Loucy (cell line): ENCODE measurements around the gene TOP3B.

ENCODE experiments used
- H2AFZ ChIP-seq: fragments of 200-600 bp; sonication (generic); 2 replicates; pipeline ENCODE4 v1.6.0; 2016; ENCODE audit warnings: antibody characterized with exemption, mild to moderate bottlenecking, low read length, moderate library complexity
- H3F3A ChIP-seq: fragments of 200-600 bp; 2 replicates; pipeline ENCODE4 v1.6.0; 2016; ENCODE audit warnings: antibody characterized with exemption, low read depth, mild to moderate bottlenecking
- H3K27me3 ChIP-seq: fragments of 200-600 bp; sonication (generic); 2 replicates; pipeline ENCODE4 v1.6.1; 2014; ENCODE audit warnings: low read length, mild to moderate bottlenecking; ENCODE audit not compliant: insufficient read depth, poor library complexity, severe bottlenecking
- H3K36me3 ChIP-seq: fragments of 200-600 bp; sonication (generic); 2 replicates; pipeline ENCODE4 v1.6.1; 2016; ENCODE audit warnings: low read length; ENCODE audit not compliant: insufficient read depth
- H3K4me1 ChIP-seq: fragments of 200-600 bp; sonication (generic); 2 replicates; pipeline ENCODE4 v1.5.1; 2014; ENCODE audit warnings: low read length, mild to moderate bottlenecking; ENCODE audit not compliant: insufficient read depth, poor library complexity, severe bottlenecking
- H3K4me2 ChIP-seq: fragments of 200-600 bp; sonication (generic); 2 replicates; pipeline ENCODE4 v1.6.0; 2014; ENCODE audit warnings: antibody characterized with exemption, low read length, low read depth, mild to moderate bottlenecking; ENCODE audit not compliant: poor library complexity, severe bottlenecking
- H3K4me3 ChIP-seq: fragments of 200-600 bp; sonication (generic); 2 replicates; pipeline ENCODE4 v1.5.1; 2014; ENCODE audit warnings: low read length, mild to moderate bottlenecking, mixed read lengths; ENCODE audit not compliant: poor library complexity, severe bottlenecking
- H3K79me2 ChIP-seq: fragments of 200-600 bp; sonication (generic); 2 replicates; pipeline ENCODE4 v1.6.1; 2014; ENCODE audit warnings: low read length; ENCODE audit not compliant: insufficient read depth
- H3K9ac ChIP-seq: fragments of 200-600 bp; sonication (generic); 2 replicates; pipeline ENCODE4 v1.6.0; 2014; ENCODE audit warnings: mild to moderate bottlenecking, low read depth, low read length, moderate library complexity; ENCODE audit not compliant: poor library complexity, severe bottlenecking
- H3K9me2 ChIP-seq: fragments of 200-600 bp; sonication (generic); replicated peaks from 2 replicates; pipeline ENCODE4 v1.6.1; 2016; ENCODE audit warnings: low read depth, low read length, mixed read lengths
- H3K9me3 ChIP-seq: fragments of 200-600 bp; sonication (generic); 2 replicates; pipeline ENCODE4 v1.6.1; 2014; ENCODE audit warnings: mild to moderate bottlenecking, antibody characterized with exemption, low read length, low read depth; ENCODE audit not compliant: insufficient read depth
- H4K20me1 ChIP-seq: fragments of 200-600 bp; sonication (generic); 2 replicates; pipeline ENCODE4 v1.6.0; 2014; ENCODE audit warnings: antibody characterized with exemption, low read length, mild to moderate bottlenecking; ENCODE audit not compliant: insufficient read depth, poor library complexity, severe bottlenecking
- CTCF ChIP-seq: fragments of 200-600 bp; sonication (generic); conservative IDR thresholded peaks from 2 replicates; pipeline ENCODE4 v1.5.1; 2014; ENCODE audit warnings: mild to moderate bottlenecking, antibody characterized with exemption, low read length
- EZH2phosphoT487 ChIP-seq: fragments of 200-600 bp; IDR thresholded peaks from 2 replicates; pipeline ENCODE4 v1.6.1; 2018; ENCODE audit warnings: antibody characterized with exemption, mild to moderate bottlenecking, moderate library complexity, borderline replicate concordance

TOP3B gene

GRCh38 chr22:21938906-21939305, 43.7 kb downstream of the TOP3B start:
- peaks cover 26% of the 10 kb centered on the region for H3K79me2 ChIP-seq
- H3K36me3 ChIP-seq = peaks cover 5% of the 10 kb centered on the region; the same call in 1 of the 2 replicates
- H3K9me2 ChIP-seq = no peaks in the 10 kb centered on the region
- peaks cover 66% of the 10 kb centered on the region for H3K4me1 ChIP-seq
- H3K27me3 ChIP-seq = no peaks in the 10 kb centered on the region
- H3K9me3 ChIP-seq = no peaks in the 10 kb centered on the region
- peak overlapping the region; percentile 92 for H3K4me3 ChIP-seq
- peak overlapping the region; percentile 98 for H3K9ac ChIP-seq
- H3K4me2 ChIP-seq = peak overlapping the region; percentile 85
- H2AFZ ChIP-seq = no peak overlapping the region
- TF ChIP-seq CTCF (no peak), EZH2phosphoT487 (no peak)
- no peaks in the 10 kb centered on the region for H4K20me1 ChIP-seq
- peaks cover 9% of the 10 kb centered on the region; the same call in 1 of the 2 replicates for H3F3A ChIP-seq

- H4K20me1 ChIP-seq = no peaks in the 10 kb centered on the region
- H3K4me3 ChIP-seq = peak overlapping the region; percentile 92
- no peaks in the 10 kb centered on the region for H3K9me2 ChIP-seq
- H2AFZ ChIP-seq = peak overlapping the region; percentile 99
- peaks cover 10% of the 10 kb centered on the region; the same call in 1 of the 2 replicates for H3K36me3 ChIP-seq
- no peaks in the 10 kb centered on the region for H3K27me3 ChIP-seq
- peak; percentile 76 for TF ChIP-seq CTCF
- TF ChIP-seq EZH2phosphoT487 = no peak
- H3K4me2 ChIP-seq = peak overlapping the region; percentile 85
- H3F3A ChIP-seq = peaks cover 9% of the 10 kb centered on the region; the same call in 1 of the 2 replicates
- peaks cover 26% of the 10 kb centered on the region for H3K79me2 ChIP-seq
- peaks cover 60% of the 10 kb centered on the region for H3K4me1 ChIP-seq
- H3K9ac ChIP-seq = peak overlapping the region; percentile 98
- no peaks in the 10 kb centered on the region for H3K9me3 ChIP-seq
These were observed 44.3 kb downstream of the TOP3B start for GRCh38 chr22:21938071-21938822.

- Histone ChIP-seq H3K9ac (peak overlapping the region; percentile 98), H3K9me2 (no peaks in the 10 kb centered on the region), H4K20me1 (no peaks in the 10 kb centered on the region), H3K4me3 (peak overlapping the region; percentile 92), H3K4me1 (peaks cover 55% of the 10 kb centered on the region), H2AFZ (peak overlapping the region; percentile 56; the same call in 1 of the 2 replicates), H3K36me3 (peaks cover 15% of the 10 kb centered on the region; the same call in 1 of the 2 replicates), H3K79me2 (peaks cover 26% of the 10 kb centered on the region), H3F3A (peaks cover 9% of the 10 kb centered on the region; the same call in 1 of the 2 replicates), H3K27me3 (no peaks in the 10 kb centered on the region), H3K9me3 (no peaks in the 10 kb centered on the region), H3K4me2 (peak overlapping the region; percentile 85)
- no peak for TF ChIP-seq EZH2phosphoT487
These were observed 44.8 kb downstream of the TOP3B start for GRCh38 chr22:21937821-21938070.
